CD14-positive monocyte (primary cell): ENCODE measurements around the gene TNFRSF6B. TPM values are rescaled to one million over a fixed set of nuclear protein-coding genes. Genes with fewer than 3 reads are reported as not detected.

Source experiments
- DNase-seq, 3 donors: peaks; one replicate each; pipeline ENCODE4 v3.0.0-alpha.2; 2011 to 2022
- H2AFZ ChIP-seq: 2 replicates; pipeline ENCODE4 v1.6.0; 2012; ENCODE audit warnings: mild to moderate bottlenecking, low read depth, low read length, inconsistent platforms; ENCODE audit not compliant: insufficient read depth, poor library complexity, severe bottlenecking
- H3K27ac ChIP-seq, 2 donors: 1 replicate in 1 of 2; 2 replicates in 1 of 2; pipeline ENCODE4 v1.5.1; 2012 to 2013; ENCODE audit warnings: low read length in 2 of 2, control low read depth in 1 of 2, inconsistent platforms in 1 of 2, low read depth in 1 of 2, mild to moderate bottlenecking in 1 of 2
- H3K27me3 ChIP-seq, 2 donors: one replicate each; pipeline versions ENCODE4 v1.6.0 to v1.6.1; 2011 to 2013; ENCODE audit warnings: low read length in 2 of 2; ENCODE audit not compliant: control insufficient read depth in 2 of 2, insufficient read depth in 2 of 2
- H3K36me3 ChIP-seq, 2 donors: replicated peaks in 1 of 2; 1 replicate in 1 of 2; 2 replicates in 1 of 2; pipeline versions ENCODE4 v1.5.1 to v1.6.1; 2012 to 2013; ENCODE audit warnings: low read length in 2 of 2, control low read depth in 1 of 2, inconsistent platforms in 1 of 2, mild to moderate bottlenecking in 1 of 2; ENCODE audit not compliant: insufficient read depth in 2 of 2, control insufficient read depth in 1 of 2
- H3K4me1 ChIP-seq, 2 donors: 1 replicate in 1 of 2; 2 replicates in 1 of 2; pipeline versions ENCODE4 v1.5.1 to v1.6.1; 2012 to 2013; ENCODE audit warnings: low read length in 2 of 2, control low read depth in 1 of 2, inconsistent platforms in 1 of 2, mild to moderate bottlenecking in 1 of 2, moderate library complexity in 1 of 2; ENCODE audit not compliant: insufficient read depth in 2 of 2, control insufficient read depth in 1 of 2
- H3K4me2 ChIP-seq: replicated peaks from 2 replicates; pipeline ENCODE3; 2012; ENCODE audit warnings: low read length, moderate library complexity, mild to moderate bottlenecking; ENCODE audit not compliant: poor library complexity, severe bottlenecking; ENCODE audit errors: extremely low read depth
- H3K4me3 ChIP-seq, 3 experiments: fragments of 200-600 bp in 1 of 3; sonication (generic) in 1 of 3; replicated peaks in 1 of 3; 1 replicate in 2 of 3; 2 replicates in 1 of 3; pipeline ENCODE4 v1.5.1; 2011 to 2013; ENCODE audit warnings: low read length in 3 of 3, mild to moderate bottlenecking in 3 of 3, control low read depth in 2 of 3, low read depth in 2 of 3, inconsistent platforms in 1 of 3, moderate library complexity in 1 of 3
- H3K79me2 ChIP-seq: 2 replicates; pipeline ENCODE4 v1.6.0; 2012; ENCODE audit warnings: mild to moderate bottlenecking, control low read depth, inconsistent platforms, low read length, moderate library complexity; ENCODE audit not compliant: insufficient read depth
- H3K9ac ChIP-seq: 2 replicates; pipeline ENCODE4 v1.6.0; 2017; ENCODE audit warnings: low read length, mild to moderate bottlenecking; ENCODE audit not compliant: insufficient read depth, poor library complexity, severe bottlenecking
- H3K9me3 ChIP-seq, 2 donors: replicated peaks in 1 of 2; 1 replicate in 1 of 2; 2 replicates in 1 of 2; pipeline versions ENCODE4 v1.5.1 to v1.6.1; 2012 to 2013; ENCODE audit warnings: low read length in 2 of 2, control low read depth in 1 of 2; ENCODE audit not compliant: control insufficient read depth in 1 of 2, insufficient read depth in 1 of 2
- H4K20me1 ChIP-seq: 2 replicates; pipeline ENCODE4 v1.6.0; 2012; ENCODE audit warnings: mild to moderate bottlenecking, low read length, control low read depth, moderate library complexity; ENCODE audit not compliant: insufficient read depth
- H3K27ac Mint-ChIP-seq, 7 donors: one replicate each; pipeline ENCODE4 v1.8.0; 2020; ENCODE audit warnings: mild to moderate bottlenecking in 7 of 7, mixed read lengths in 7 of 7, moderate library complexity in 6 of 7, inconsistent platforms in 2 of 7
- H3K27me3 Mint-ChIP-seq, 3 donors: one replicate each; pipeline ENCODE4 v1.8.0; 2021 to 2022; ENCODE audit warnings: low read depth in 3 of 3, mild to moderate bottlenecking in 3 of 3, mixed read lengths in 3 of 3, moderate library complexity in 3 of 3, inconsistent platforms in 1 of 3
- H3K36me3 Mint-ChIP-seq, 2 donors: one replicate each; pipeline ENCODE4 v1.8.0; 2020; ENCODE audit warnings: mixed read lengths in 2 of 2, inconsistent platforms in 1 of 2, mild to moderate bottlenecking in 1 of 2
- H3K4me1 Mint-ChIP-seq: one replicate; pipeline ENCODE4 v1.8.0; 2020; ENCODE audit warnings: mild to moderate bottlenecking, mixed read lengths
- H3K4me3 Mint-ChIP-seq, 2 donors: one replicate each; pipeline ENCODE4 v1.8.0; 2020; ENCODE audit warnings: mild to moderate bottlenecking in 2 of 2, mixed read lengths in 2 of 2, moderate library complexity in 1 of 2
- H3K9me3 Mint-ChIP-seq, 7 donors: one replicate each; pipeline ENCODE4 v1.8.0; 2020 to 2022; ENCODE audit warnings: mixed read lengths in 7 of 7, mild to moderate bottlenecking in 6 of 7, moderate library complexity in 6 of 7, inconsistent platforms in 2 of 7
- CTCF ChIP-seq: fragments of 200-600 bp; IDR thresholded peaks from one replicate; pipeline ENCODE4 v1.8.0; 2022; ENCODE audit warnings: antibody characterized with exemption, mild to moderate bottlenecking
- WGBS: methylation state at CpG from one replicate; pipeline ENCODE4 v1.1.5; 2013; ENCODE audit warnings: missing lambda C conversion rate; ENCODE audit not compliant: insufficient coverage; 5-methylcytosine and 5-hydroxymethylcytosine counted together
- intact Hi-C, 2 donors: fragments of 100-400 bp; cut with micrococcal nuclease; formaldehyde crosslinking; loops; one replicate each; pipeline versions ENCODE4 v1.15.0 to v1.15.1; 2023
- polyA plus RNA-seq, 3 donors: library from polyadenylated mRNA; depleted of rRNA in 1 of 3; unstranded in 2 of 3; stranded (reverse) in 1 of 3; fragments of 300-500 nt in 2 of 3; fragments of >200 nt in 1 of 3; fragmentation: Illumina TruSeq in 2 of 3; gene quantifications; 1 replicate in 2 of 3; 2 replicates in 1 of 3; pipeline ENCODE4 v1.2.3, GENCODE V29; 2012 to 2021

The TNFRSF6B gene
- polyA plus RNA-seq, 3 donors = 6.5 TPM; not detected in 2

GRCh38 chr20:63702751-63703470, 6.5 kb downstream of the TNFRSF6B start:
- no peak overlapping the region for H3K9ac ChIP-seq
- H3K4me1 Mint-ChIP-seq = peaks cover 10% of the 10 kb centered on the region
- H3K4me3 ChIP-seq = no peak overlapping the region
- peaks cover 0 to 2% (median 2%) of the 10 kb centered on the region in 3 donors for H3K27me3 Mint-ChIP-seq
- TF ChIP-seq CTCF = no peak
- H3K4me2 ChIP-seq = no peak overlapping the region
- no peaks in the 10 kb centered on the region for H3K27me3 ChIP-seq
- H3K27ac Mint-ChIP-seq = no peak overlapping the region
- no peak for DNase-seq
- H3K36me3 Mint-ChIP-seq = peaks cover 26 to 37% of the 10 kb centered on the region in 2 donors
- H3K4me1 ChIP-seq = peaks cover 9 to 18% of the 10 kb centered on the region in 2 donors
- H2AFZ ChIP-seq = no peak overlapping the region
- peaks cover 27 to 29% of the 10 kb centered on the region in 2 donors for H3K36me3 ChIP-seq
- intact Hi-C loops = no loop called here
- H3K4me3 Mint-ChIP-seq = no peak overlapping the region
- peaks cover 52% of the 10 kb centered on the region for H4K20me1 ChIP-seq
- no peak overlapping the region for H3K27ac ChIP-seq
- 93% methylated on average over 9 of the region's 13 CpGs for WGBS
- no peaks in the 10 kb centered on the region for H3K9me3 ChIP-seq
- peaks cover 26% of the 10 kb centered on the region for H3K79me2 ChIP-seq
- no peaks in the 10 kb centered on the region for H3K9me3 Mint-ChIP-seq

- WGBS = 98% methylated on average over 13 of the region's 15 CpGs
- Histone ChIP-seq H3K36me3 (peaks cover 27 to 29% of the 10 kb centered on the region in 2 donors), H3K4me2 (no peak overlapping the region), H3K4me3 (no peak overlapping the region), H3K9me3 (no peaks in the 10 kb centered on the region), H3K4me1 (peaks cover 12 to 21% of the 10 kb centered on the region in 2 donors), H3K27me3 (no peaks in the 10 kb centered on the region), H2AFZ (no peak overlapping the region), H4K20me1 (peaks cover 49% of the 10 kb centered on the region), H3K79me2 (peaks cover 31% of the 10 kb centered on the region), H3K27ac (no peak overlapping the region), H3K9ac (no peak overlapping the region)
- TF ChIP-seq CTCF = no peak
- peaks cover 0 to 2% (median 0%) of the 10 kb centered on the region in 3 donors for H3K27me3 Mint-ChIP-seq
- intact Hi-C loops = no loop called here
- peaks cover 26 to 35% of the 10 kb centered on the region in 2 donors for H3K36me3 Mint-ChIP-seq
- no peak overlapping the region for H3K4me3 Mint-ChIP-seq
- H3K9me3 Mint-ChIP-seq = no peaks in the 10 kb centered on the region
- peaks cover 12% of the 10 kb centered on the region for H3K4me1 Mint-ChIP-seq
- peak overlapping the region in 1 of 7 donors; percentile 58 for H3K27ac Mint-ChIP-seq
- DNase-seq = no peak
Measured at GRCh38 chr20:63703471-63703975, 7.1 kb downstream of the TNFRSF6B start.
